ENCODE measurements around the gene SIPA1.
A peak's percentile ranks its signal among the peaks of the same experiment; 100 is the strongest.

SIPA1 gene

GRCh38 chr11:65609665-65610064 lies 28.2 kb upstream of the SIPA1 start:
- no peak for DNase-seq (ENCODE audit: low read depth)
- no peak overlapping the region for H3K4me3 ChIP-seq (ENCODE audit: control insufficient read depth, low read depth, low read length)
- TF ChIP-seq CTCF (conservative IDR thresholded peaks at IDR 0.05; ENCODE audit: control insufficient read depth, insufficient read depth, low read depth, low read length): no peak

GRCh38 chr11:65610404-65610803 lies 27.5 kb upstream of the SIPA1 start:
- no peak overlapping the region for H3K4me3 ChIP-seq (ENCODE audit: control insufficient read depth, low read depth, low read length)
- TF ChIP-seq CTCF (conservative IDR thresholded peaks at IDR 0.05; ENCODE audit: control insufficient read depth, insufficient read depth, low read depth, low read length): no peak
- no peak for DNase-seq (ENCODE audit: low read depth)

- DNase-seq (ENCODE audit: low read depth): no peak
- peak overlapping the region; percentile 6 for H3K4me3 ChIP-seq (ENCODE audit: control insufficient read depth, low read depth, low read length)
Observed at GRCh38 chr11:65611028-65611757, 26.7 kb upstream of the SIPA1 start.

GRCh38 chr11:65611758-65612603 lies 25.9 kb upstream of the SIPA1 start:
- H3K4me3 ChIP-seq (ENCODE audit: control insufficient read depth, low read depth, low read length): peak overlapping the region; percentile 91
- DNase-seq (ENCODE audit: low read depth): peak; percentile 16
- no peak for TF ChIP-seq CTCF (conservative IDR thresholded peaks at IDR 0.05; ENCODE audit: control insufficient read depth, insufficient read depth, low read depth, low read length)

More at GRCh38 chr11:65611028-65611757, 26.7 kb upstream of the SIPA1 start:
- TF ChIP-seq CTCF (conservative IDR thresholded peaks at IDR 0.05; ENCODE audit: control insufficient read depth, insufficient read depth, low read depth, low read length): no peak

- no peak for TF ChIP-seq CTCF (conservative IDR thresholded peaks at IDR 0.05; ENCODE audit: control insufficient read depth, insufficient read depth, low read depth, low read length)
- DNase-seq (ENCODE audit: low read depth): no peak
- peak overlapping the region; percentile 91 for H3K4me3 ChIP-seq (ENCODE audit: control insufficient read depth, low read depth, low read length)
Observed at GRCh38 chr11:65612691-65613090, 25.2 kb upstream of the SIPA1 start.

- H3K4me3 ChIP-seq (ENCODE audit: control insufficient read depth, low read depth, low read length): peak overlapping the region; percentile 91
- no peak for TF ChIP-seq CTCF (conservative IDR thresholded peaks at IDR 0.05; ENCODE audit: control insufficient read depth, insufficient read depth, low read depth, low read length)
- no peak for DNase-seq (ENCODE audit: low read depth)
Observed at GRCh38 chr11:65613091-65613928, 24.6 kb upstream of the SIPA1 start.

Measured in fibroblast of mammary gland (primary cell).